ENCODE data around the gene MDH1. TPM values are rescaled to one million over a fixed set of nuclear protein-coding genes. Genes with fewer than 3 reads are reported as not detected.
A peak's percentile ranks its signal among the peaks of the same experiment; 100 is the strongest.

MDH1 gene
- total and polyA plus RNA-seq, 4 donors = 75.6 to 210 (median 118) TPM

GRCh38 chr2:63650756-63651155 is 62.0 kb downstream of the MDH1 start:
- H3K9ac ChIP-seq (ENCODE audit: low read depth in 1 of 2, low read length in 2 of 2) = no peak overlapping the region
- TF ChIP-seq ATF3 (IDR thresholded peaks at IDR 0.05) = no peak
- no peak for TF ChIP-seq EGR1 (IDR thresholded peaks at IDR 0.05; ENCODE audit: low read depth in 2 of 2)
- no peak for TF ChIP-seq TAF1 (conservative IDR thresholded peaks at IDR 0.05)
- no peak overlapping the region for H3K27ac ChIP-seq (ENCODE audit: low read depth in 1 of 2, low read length in 2 of 2)
- WGBS = 90% methylated on average over 3 of the region's 3 CpGs
- no peak for DNase-seq (ENCODE audit: low spot score)
- no peak overlapping the region for H3K4me3 ChIP-seq (ENCODE audit: low read depth in 1 of 3, low read length in 3 of 3)
- no peaks in the 10 kb centered on the region for H3K27me3 ChIP-seq (ENCODE audit: control insufficient read depth in 4 of 4, insufficient read depth in 4 of 4, low read length in 3 of 4)
- peaks cover 0 to 17% (median 12%) of the 10 kb centered on the region in 4 donors for H3K4me1 ChIP-seq (ENCODE audit: control insufficient read depth in 4 of 4, insufficient read depth in 4 of 4, low read length in 3 of 4)
- H3K9me3 ChIP-seq (ENCODE audit: control insufficient read depth in 4 of 4, low read length in 3 of 4) = peaks cover 0 to 3% (median 0%) of the 10 kb centered on the region in 4 donors
- no peaks in the 10 kb centered on the region for H3K36me3 ChIP-seq (ENCODE audit: control insufficient read depth in 4 of 4, insufficient read depth in 3 of 4, low read depth in 1 of 4, low read length in 3 of 4)

GRCh38 chr2:63651356-63651755 is 62.6 kb downstream of the MDH1 start:
- Histone ChIP-seq H3K27me3 (ENCODE audit: control insufficient read depth in 4 of 4, insufficient read depth in 4 of 4, low read length in 3 of 4) (no peaks in the 10 kb centered on the region), H3K27ac (ENCODE audit: low read depth in 1 of 2, low read length in 2 of 2) (no peak overlapping the region), H3K4me3 (ENCODE audit: low read depth in 1 of 3, low read length in 3 of 3) (no peak overlapping the region), H3K9ac (ENCODE audit: low read depth in 1 of 2, low read length in 2 of 2) (no peak overlapping the region), H3K36me3 (ENCODE audit: control insufficient read depth in 4 of 4, insufficient read depth in 3 of 4, low read depth in 1 of 4, low read length in 3 of 4) (no peaks in the 10 kb centered on the region), H3K9me3 (ENCODE audit: control insufficient read depth in 4 of 4, low read length in 3 of 4) (peaks cover 0 to 3% (median 0%) of the 10 kb centered on the region in 4 donors), H3K4me1 (ENCODE audit: control insufficient read depth in 4 of 4, insufficient read depth in 4 of 4, low read length in 3 of 4) (peaks cover 0 to 17% (median 12%) of the 10 kb centered on the region in 4 donors)
- 86% methylated on average over 3 of the region's 3 CpGs for WGBS
- TF ChIP-seq ATF3 (IDR thresholded peaks at IDR 0.05) = no peak
- no peak for TF ChIP-seq SP1 (IDR thresholded peaks at IDR 0.05)
- TF ChIP-seq JUND (IDR thresholded peaks at IDR 0.05) = no peak
- TF ChIP-seq REST (IDR thresholded peaks at IDR 0.05) = no peak
- TF ChIP-seq HNF4G (IDR thresholded peaks at IDR 0.05) = no peak
- TF ChIP-seq HNF4A (conservative IDR thresholded peaks at IDR 0.05) = no peak
- TF ChIP-seq RXRA (IDR thresholded peaks at IDR 0.05) = no peak
- no peak for TF ChIP-seq RAD21 (IDR thresholded peaks at IDR 0.05)
- no peak for TF ChIP-seq YY1 (IDR thresholded peaks at IDR 0.05)
- TF ChIP-seq EGR1 (IDR thresholded peaks at IDR 0.05; ENCODE audit: low read depth in 2 of 2) = no peak
- no peak for TF ChIP-seq FOXA1 (IDR thresholded peaks at IDR 0.05)
- TF ChIP-seq MAX (IDR thresholded peaks at IDR 0.05) = no peak
- no peak for DNase-seq (ENCODE audit: low spot score)

- peaks cover 0 to 17% (median 12%) of the 10 kb centered on the region in 4 donors for H3K4me1 ChIP-seq (ENCODE audit: control insufficient read depth in 4 of 4, insufficient read depth in 4 of 4, low read length in 3 of 4)
- DNase-seq (ENCODE audit: low spot score) = no peak
- H3K27me3 ChIP-seq (ENCODE audit: control insufficient read depth in 4 of 4, insufficient read depth in 4 of 4, low read length in 3 of 4) = no peaks in the 10 kb centered on the region
- H3K9me3 ChIP-seq (ENCODE audit: control insufficient read depth in 4 of 4, low read length in 3 of 4) = peaks cover 0 to 3% (median 0%) of the 10 kb centered on the region in 4 donors
- H3K4me3 ChIP-seq (ENCODE audit: low read depth in 1 of 3, low read length in 3 of 3) = no peak overlapping the region
- no peaks in the 10 kb centered on the region for H3K36me3 ChIP-seq (ENCODE audit: control insufficient read depth in 4 of 4, insufficient read depth in 3 of 4, low read depth in 1 of 4, low read length in 3 of 4)
- H3K27ac ChIP-seq (ENCODE audit: low read depth in 1 of 2, low read length in 2 of 2) = peak overlapping the region; percentile 1 to 28
- H3K9ac ChIP-seq (ENCODE audit: low read depth in 1 of 2, low read length in 2 of 2) = no peak overlapping the region
- 80% methylated on average over 4 of the region's 4 CpGs for WGBS
- TF ChIP-seq CTCF (IDR thresholded peaks at IDR 0.05; ENCODE audit: low read depth, low read length, missing input control) (no peak), REST (IDR thresholded peaks at IDR 0.05) (no peak), FOXA2 (IDR thresholded peaks at IDR 0.05) (no peak), NR2F2 (IDR thresholded peaks at IDR 0.05) (no peak), GABPA (IDR thresholded peaks at IDR 0.05 in 1 of 2, conservative IDR thresholded peaks at IDR 0.05 in 1 of 2) (no peak), EGR1 (IDR thresholded peaks at IDR 0.05; ENCODE audit: low read depth in 2 of 2) (no peak)
Measured at GRCh38 chr2:63651861-63652651, 63.3 kb downstream of the MDH1 start.
